Measurements from ENCODE around the gene TBC1D32. TPM values are rescaled to one million over a fixed set of nuclear protein-coding genes. Genes with fewer than 3 reads are reported as not detected.
"Not testable (repeated sequence)": the region's sequence is repeated elsewhere in the genome, so short reads cannot be mapped to it uniquely, and the experiment has no call there.

Gene TBC1D32
- total RNA-seq, 1 experiment from 2014 or later = 4.2 TPM

DNA sequence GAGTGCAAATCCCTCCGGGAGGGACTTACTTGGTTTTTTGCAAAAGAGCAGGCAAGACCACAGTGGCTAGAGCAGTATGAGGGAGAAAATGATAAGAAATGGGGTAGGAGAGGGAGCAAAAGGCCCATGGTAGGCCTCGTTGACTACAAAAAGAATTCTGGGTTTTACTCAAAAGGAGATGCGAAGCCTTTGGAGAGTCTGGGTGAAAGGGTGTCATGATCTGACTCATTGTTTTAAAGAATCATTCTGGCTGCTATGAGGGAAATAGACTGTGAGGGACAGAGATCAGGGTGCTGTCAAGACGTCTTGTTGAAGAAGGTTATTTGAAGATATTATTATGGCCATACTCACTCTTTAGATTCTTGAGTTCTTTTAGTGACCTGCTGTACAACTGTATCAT is 13.0 kb downstream of the TBC1D32 start:
- DNase-seq (ENCODE audit: low spot score) = no peak

GRCh38 chr6:121319603-121320002 is 14.7 kb downstream of the TBC1D32 start:
- no peak for DNase-seq (ENCODE audit: low spot score)

DNA sequence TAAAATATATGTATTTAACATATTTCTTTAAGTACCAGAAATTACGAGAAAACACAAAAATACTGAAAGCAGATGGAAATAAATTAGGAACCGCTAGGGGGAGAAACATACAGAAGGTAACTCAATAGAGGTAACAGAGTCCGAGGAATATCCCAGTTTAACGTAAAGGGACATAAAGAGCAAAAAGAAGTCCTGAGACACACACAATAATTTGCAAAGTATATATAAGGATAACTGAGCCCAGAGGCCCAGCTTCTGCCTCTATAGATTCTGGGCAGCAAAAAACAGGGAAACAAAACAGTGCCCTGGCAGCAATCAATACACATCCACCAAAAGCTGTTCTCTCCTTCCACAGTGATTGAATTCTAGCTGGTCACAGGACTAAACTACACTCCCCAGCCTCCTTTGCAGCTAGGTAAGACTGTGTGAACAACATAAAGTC is 15.1 kb downstream of the TBC1D32 start:
- DNase-seq (ENCODE audit: low spot score) = peak; percentile 38

DNA sequence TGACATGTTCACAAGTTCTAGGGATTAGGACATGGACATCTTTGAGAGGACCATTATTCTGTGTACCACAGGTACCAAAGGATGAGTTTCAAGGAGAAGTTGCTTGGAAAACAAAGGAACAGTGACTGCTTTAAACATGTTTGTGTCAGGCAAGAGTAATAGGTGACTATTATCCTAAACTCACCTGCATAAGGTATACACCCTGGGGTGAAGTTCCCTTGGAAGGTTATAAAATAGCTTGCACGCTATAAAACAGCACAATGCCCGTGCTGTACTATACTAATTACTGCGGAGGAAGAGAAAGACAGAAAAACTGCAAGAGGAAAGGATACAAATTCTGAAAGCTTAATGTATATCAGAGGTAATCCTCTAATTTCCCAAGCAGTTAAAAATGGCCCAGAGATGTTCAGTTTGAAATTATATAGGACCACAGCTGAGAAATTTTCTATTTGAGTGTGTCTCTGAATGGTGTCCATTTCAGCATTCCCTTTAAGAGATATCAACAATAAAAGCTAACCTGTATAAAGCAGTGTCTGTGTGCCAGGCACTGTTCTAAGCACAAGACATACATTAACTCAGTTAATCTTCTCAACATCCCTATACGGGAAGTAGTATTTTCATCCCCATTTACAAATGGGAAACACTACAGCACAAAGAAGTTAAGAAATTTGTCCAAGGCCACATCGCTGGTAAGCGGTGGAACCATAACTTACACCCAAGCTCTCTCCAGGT is 19.7 kb downstream of the TBC1D32 start:
- DNase-seq (ENCODE audit: low spot score) = no peak

DNA sequence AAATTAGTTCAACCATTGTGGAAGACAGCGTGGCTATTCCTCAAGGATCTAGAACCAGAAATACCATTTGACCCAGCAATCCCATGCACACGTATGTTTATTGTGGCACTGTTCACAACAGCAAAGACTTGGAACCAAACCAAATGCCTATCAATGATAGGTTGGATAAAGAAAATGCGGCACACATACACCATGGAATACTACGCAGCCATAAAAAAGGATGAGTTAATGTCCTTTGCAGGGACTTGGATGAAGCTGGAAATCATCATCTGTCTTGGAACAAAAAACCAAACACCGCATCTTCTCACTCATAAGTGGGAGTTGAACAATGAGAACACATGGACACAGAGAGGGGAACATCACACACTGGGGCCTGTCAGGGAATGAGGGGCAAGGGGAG is 22.5 kb downstream of the TBC1D32 start:
- DNase-seq (ENCODE audit: low spot score) = not testable (repeated sequence)

DNA sequence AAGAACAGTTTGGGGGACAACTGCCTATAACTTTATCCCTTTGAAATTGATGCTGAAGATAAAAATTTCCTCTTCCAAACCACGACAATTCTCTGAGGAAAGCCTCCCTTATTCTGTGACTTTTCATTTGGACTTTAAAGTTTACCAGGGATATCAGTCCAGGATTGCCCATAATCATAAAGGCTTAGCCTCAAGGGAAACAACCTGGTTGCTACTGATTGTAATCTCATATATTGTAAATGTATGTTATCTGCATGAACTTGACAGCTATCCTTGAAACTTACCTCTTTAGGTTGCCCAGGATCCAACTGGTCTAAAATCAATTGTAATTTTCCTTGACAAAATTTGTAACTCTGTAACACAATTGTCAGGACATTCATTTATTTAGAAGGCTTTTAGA is 23.8 kb downstream of the TBC1D32 start:
- DNase-seq (ENCODE audit: low spot score) = no peak

DNA sequence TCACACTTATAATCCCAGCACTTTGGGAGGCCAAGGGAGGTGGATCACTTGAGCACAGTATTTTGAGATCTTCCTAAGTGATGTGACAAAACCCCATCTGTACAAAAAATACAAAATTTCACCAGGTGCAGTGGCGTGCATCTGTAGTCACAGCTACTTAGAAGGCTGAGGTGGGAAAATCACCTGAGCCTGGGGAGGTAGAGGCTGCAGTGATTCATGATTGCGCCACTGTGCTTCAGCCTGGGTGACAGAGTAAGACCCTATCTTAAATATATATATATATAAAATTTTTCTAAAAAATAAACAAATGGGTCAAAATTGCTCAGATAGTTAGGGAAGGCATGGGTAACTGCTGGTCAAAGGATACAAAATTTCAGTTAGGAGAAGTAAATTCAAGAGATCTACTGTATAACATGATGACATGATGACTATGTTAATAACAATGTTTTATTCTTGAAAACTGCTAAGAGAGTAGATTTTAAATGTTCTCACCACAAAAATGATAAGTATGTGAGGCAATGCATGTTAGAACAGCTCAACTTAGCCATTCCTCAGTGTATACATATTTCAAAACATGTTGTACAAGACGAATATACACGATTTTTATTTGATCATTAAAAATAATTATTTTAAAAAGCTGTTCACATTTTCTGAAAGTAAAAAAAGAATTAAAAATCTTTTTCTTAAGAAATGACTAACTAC is 24.4 kb downstream of the TBC1D32 start:
- DNase-seq (ENCODE audit: low spot score) = no peak

DNA sequence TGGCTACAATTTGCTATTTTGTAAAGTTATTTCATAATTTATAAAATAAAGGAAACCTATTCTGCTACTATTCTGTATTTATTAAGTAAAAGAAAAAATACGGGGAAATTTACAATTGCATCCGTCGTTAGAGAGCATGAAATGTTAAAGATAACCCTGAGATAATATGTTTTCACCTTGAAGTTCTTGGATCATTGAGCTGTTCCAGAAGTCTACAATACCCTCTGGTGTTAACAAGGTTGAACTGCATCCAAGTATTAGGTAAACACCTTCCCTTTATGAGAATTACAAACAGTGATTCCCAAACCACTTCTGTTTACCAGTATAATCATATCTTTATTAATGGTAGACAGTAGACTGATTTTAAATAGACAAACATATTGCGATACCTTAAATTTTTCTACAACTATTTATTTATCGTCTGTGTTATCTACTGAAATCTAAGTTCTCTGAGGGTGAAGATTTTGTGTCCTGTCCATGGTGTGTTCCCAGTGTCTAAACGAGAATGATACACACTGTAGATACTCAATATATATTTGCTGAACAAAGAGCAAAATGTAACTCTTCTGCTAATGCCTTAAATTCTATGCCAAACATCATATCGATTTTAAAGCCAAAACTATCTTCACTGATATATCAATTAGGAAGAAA is 28.2 kb downstream of the TBC1D32 start:
- peak; percentile 61 for DNase-seq (ENCODE audit: low spot score)

DNA sequence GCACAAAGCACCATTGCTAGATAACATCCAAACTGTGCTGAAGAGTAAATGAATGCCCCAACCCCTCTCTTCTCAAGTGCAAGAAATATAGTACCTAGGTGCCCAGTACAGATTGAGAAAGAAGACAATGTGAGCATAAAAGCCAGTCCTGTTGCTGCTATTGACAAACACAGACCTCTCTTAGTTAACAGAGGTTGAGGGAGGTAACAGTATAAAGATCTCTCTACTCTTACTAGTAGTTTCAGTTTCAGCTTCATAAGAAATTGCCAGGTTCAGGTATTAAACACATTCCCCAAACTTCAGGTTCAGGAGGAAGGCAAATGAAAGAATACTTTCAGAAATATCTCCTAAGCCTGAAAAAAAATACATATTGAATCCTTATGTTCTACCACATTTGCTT is 31.4 kb downstream of the TBC1D32 start:
- no peak for DNase-seq (ENCODE audit: low spot score)

- not testable (repeated sequence) for DNase-seq (ENCODE audit: low spot score)
These were observed 33.1 kb downstream of the TBC1D32 start for GRCh38 chr6:121301156-121301555.

GRCh38 chr6:121297694-121298093 is 36.6 kb downstream of the TBC1D32 start:
- no peak for DNase-seq (ENCODE audit: low spot score)

DNA sequence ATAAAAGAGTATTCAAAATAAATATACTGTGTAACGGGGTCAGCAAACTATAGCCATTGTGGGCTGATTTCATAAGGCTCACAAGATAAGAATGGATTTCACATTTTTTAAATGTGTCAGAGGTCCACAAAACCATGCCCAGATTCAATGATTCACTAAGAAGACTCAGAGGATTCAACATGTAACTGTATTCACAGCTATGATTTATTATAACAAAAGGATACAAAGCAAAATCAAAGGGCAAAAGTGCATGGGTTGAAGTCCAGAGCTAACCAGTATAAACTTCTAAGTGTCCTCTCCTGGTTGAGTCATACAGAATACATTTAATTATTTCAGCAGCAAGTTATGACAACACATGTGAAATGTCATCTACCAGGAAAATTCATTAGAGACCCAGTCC is 49.2 kb downstream of the TBC1D32 start:
- no peak for DNase-seq (ENCODE audit: low spot score)

DNA sequence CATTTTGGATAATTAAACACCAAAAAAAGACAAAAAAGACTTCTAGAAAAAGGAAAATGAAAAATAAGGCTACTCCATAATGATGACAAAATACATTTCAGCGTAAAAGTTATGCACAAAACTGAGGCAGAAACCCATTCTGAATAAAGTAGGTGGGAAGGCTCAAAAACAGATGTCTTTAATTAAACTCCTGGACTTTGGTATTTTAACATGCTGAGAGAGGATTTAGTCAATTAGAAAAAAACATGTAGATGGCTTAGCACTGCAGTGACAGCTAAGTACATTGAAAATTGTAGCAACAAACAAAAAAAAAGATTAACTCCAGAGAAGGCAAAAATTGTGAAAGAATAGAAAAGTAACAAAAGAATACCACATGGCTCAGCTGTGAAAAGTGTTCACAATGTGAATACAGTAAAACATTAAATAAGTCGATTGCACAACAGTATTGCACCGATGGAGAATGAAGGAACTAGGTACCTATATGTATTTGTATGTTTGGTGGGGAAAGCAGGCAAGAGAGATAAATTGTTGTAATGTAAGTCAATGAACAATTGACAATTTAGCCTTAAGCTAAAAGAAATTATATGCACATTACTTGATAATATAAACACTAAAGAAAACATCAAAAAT is 59.5 kb downstream of the TBC1D32 start:
- no peak for DNase-seq (ENCODE audit: low spot score)

GRCh38 chr6:121263742-121264141 is 70.5 kb downstream of the TBC1D32 start:
- DNase-seq (ENCODE audit: low spot score) = no peak

GRCh38 chr6:121260651-121261102 is 73.6 kb downstream of the TBC1D32 start:
- DNase-seq (ENCODE audit: low spot score) = no peak

DNA sequence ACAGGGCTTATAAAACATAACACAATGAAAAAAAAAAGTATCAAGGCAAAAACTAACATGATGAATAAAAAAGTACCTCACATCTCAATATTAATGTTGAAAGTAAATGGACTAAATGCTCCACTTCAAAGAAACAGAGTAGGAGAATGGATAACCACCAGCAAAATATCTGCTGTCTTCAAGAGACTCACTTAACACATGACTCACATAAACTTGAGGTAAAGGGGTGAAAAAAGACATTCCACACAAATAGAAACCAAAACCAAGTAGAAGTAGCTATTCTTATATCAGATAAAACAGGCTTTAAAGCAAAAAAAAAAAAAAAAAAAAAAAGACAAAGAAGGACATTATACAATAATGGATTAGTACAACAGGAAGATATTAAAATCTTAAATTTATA is 86.9 kb downstream of the TBC1D32 start:
- no peak for DNase-seq (ENCODE audit: low spot score)

- DNase-seq (ENCODE audit: low spot score) = no peak
These were observed 91.9 kb downstream of the TBC1D32 start for GRCh38 chr6:121242386-121242785.

GRCh38 chr6:121237859-121238258 is 96.4 kb downstream of the TBC1D32 start:
- no peak for DNase-seq (ENCODE audit: low spot score)

- no peak for DNase-seq (ENCODE audit: low spot score)
These were observed 97.3 kb downstream of the TBC1D32 start for GRCh38 chr6:121236984-121237383.

DNA sequence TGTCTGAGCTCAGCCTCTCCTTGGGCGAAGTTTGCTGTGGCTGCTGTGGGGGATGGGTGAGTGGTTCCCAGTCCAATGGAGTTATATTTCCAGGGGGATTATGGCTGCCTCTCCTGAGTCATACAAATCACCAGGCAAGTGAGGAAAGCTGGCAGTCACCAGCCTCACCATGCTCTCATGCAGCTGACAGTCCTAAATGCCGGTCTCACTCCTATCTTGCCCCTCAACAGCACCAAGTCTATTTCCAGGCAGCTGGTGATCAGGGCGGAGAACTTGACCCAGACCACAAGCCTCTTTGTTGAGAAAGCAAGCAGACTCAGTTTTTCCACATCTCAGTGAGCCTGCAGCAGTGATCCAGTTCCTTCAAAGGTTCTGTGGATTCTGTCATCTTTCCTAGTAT is 98.9 kb downstream of the TBC1D32 start:
- no peak for DNase-seq (ENCODE audit: low spot score)

DNA sequence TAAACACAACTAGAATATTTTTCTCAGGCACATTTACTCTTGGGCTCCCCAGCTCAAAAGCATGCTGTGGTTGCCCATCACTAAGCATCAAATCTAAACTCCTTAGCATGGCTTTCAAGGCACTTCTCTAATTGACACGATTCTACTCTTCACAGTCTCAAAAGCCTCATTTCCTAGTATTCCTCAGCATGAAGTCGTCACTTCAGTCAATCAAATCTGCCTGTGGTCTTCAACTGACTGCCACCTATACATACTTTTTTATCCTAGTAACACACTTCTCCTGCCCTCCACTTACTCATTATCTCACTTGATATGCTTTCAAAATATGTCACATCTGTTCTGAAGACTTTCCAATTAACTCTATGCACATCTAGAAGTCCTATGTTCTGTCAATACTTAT is 110.3 kb downstream of the TBC1D32 start:
- DNase-seq (ENCODE audit: low spot score) = no peak

GRCh38 chr6:121223212-121223611 is 111.1 kb downstream of the TBC1D32 start:
- no peak for DNase-seq (ENCODE audit: low spot score)
